Esophagus muscularis mucosa (tissue), 4 donors: ENCODE measurements around the gene S100A12. TPM values are rescaled to one million over a fixed set of nuclear protein-coding genes. Genes with fewer than 3 reads are reported as not detected.

Source experiments
- DNase-seq: peaks from one replicate; pipeline ENCODE4 v3.0.0-alpha.2; 2017; ENCODE audit errors: extremely low spot score
- H3K27ac ChIP-seq, 4 donors: fragments of 200-600 bp; sonication (generic); replicated peaks in 1 of 4; 1 replicate in 3 of 4; 2 replicates in 1 of 4; pipeline ENCODE4 v1.5.1; 2016 to 2019; ENCODE audit warnings: mild to moderate bottlenecking in 1 of 4
- H3K27me3 ChIP-seq, 4 donors: fragments of 200-600 bp; sonication (generic); one replicate each; pipeline versions ENCODE4 v1.5.1 to v1.6.0; 2016 to 2019
- H3K36me3 ChIP-seq, 4 donors: fragments of 200-600 bp; sonication (generic); one replicate each; pipeline ENCODE4 v1.5.1; 2016 to 2019
- H3K4me1 ChIP-seq, 4 donors: fragments of 200-600 bp; sonication (generic); one replicate each; pipeline ENCODE4 v1.5.1; 2016 to 2019
- H3K4me3 ChIP-seq, 4 donors: fragments of 200-600 bp; sonication (generic); 1 replicate in 2 of 4; 2 replicates in 2 of 4; pipeline ENCODE4 v1.5.1; 2016 to 2019; ENCODE audit warnings: mild to moderate bottlenecking in 4 of 4, moderate library complexity in 1 of 4
- H3K9me3 ChIP-seq, 4 donors: fragments of 200-600 bp; sonication (generic); 1 replicate in 3 of 4; 2 replicates in 1 of 4; pipeline ENCODE4 v1.5.1; 2016 to 2019
- EP300 ChIP-seq: sonication (generic); formaldehyde crosslinking; IDR thresholded peaks from one replicate; pipeline ENCODE4 v1.6.1; 2017; ENCODE audit warnings: antibody characterized with exemption
- POLR2A ChIP-seq: fragments of 450-650 bp; IDR thresholded peaks from one replicate; pipeline ENCODE4 v1.6.1; 2017; ENCODE audit warnings: antibody characterized with exemption, moderate library complexity, mild to moderate bottlenecking, low read depth
- POLR2AphosphoS5 ChIP-seq, 2 donors: sonication (generic); formaldehyde crosslinking; IDR thresholded peaks; one replicate each; pipeline ENCODE4 v1.6.1; 2017; ENCODE audit warnings: antibody characterized with exemption in 2 of 2
- WGBS: methylation state at CpG from one replicate; pipeline ENCODE4 v1.1.5; 2018; 5-methylcytosine and 5-hydroxymethylcytosine counted together
- intact Hi-C: fragments of 100-400 bp; cut with DNase I; formaldehyde crosslinking; loops from one replicate; pipeline ENCODE4 v1.15.1; 2023
- total RNA-seq, 4 donors: library from RNA; depleted of rRNA; stranded (reverse); fragments of >200 nt; gene quantifications; one replicate each; pipeline versions ENCODE4 v1.1.0 to v1.2.1, GENCODE V29; 2016
- TF ChIP-seq, protein P1 (sequence below), 3 experiments: fragments of 200-600 bp in 2 of 3; fragments of 450-650 bp in 1 of 3; sonication (generic) in 2 of 3; IDR thresholded peaks; one replicate each; pipeline ENCODE4 v1.5.1; 2017 to 2019; ENCODE audit warnings: antibody characterized with exemption in 3 of 3, mild to moderate bottlenecking in 2 of 3, moderate library complexity in 1 of 3

Gene S100A12
- total RNA-seq, 4 donors from 2014 or later = 33.1 TPM; not detected in 3

DNA sequence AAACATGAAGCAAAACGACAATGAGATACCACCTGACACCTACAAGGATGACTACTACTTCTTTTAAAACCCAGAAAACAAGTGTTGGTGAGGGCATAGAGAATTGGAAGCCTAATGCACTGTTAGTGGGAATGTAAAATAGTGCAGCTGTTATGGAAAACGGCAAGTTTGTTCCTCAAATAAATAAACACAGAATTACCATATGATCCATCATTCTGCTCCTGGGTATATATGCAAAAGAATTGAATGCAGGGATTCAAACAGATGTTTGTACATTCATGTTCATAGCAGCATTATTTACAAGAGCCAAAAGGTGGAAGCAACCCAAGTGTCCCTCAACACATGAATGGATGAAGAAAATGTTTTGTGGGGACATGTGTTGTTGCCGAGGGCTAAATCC is 16.8 kb upstream of the S100A12 start:
- H3K36me3 ChIP-seq = no peaks in the 10 kb centered on the region
- no peaks in the 10 kb centered on the region for H3K4me1 ChIP-seq
- no peaks in the 10 kb centered on the region for H3K9me3 ChIP-seq
- intact Hi-C loops = no loop called here
- no peak overlapping the region for H3K4me3 ChIP-seq
- no peak for TF ChIP-seq EP300
- no peak for TF ChIP-seq POLR2AphosphoS5 (IDR thresholded peaks at IDR 0.05)
- TF ChIP-seq, protein P1, sequence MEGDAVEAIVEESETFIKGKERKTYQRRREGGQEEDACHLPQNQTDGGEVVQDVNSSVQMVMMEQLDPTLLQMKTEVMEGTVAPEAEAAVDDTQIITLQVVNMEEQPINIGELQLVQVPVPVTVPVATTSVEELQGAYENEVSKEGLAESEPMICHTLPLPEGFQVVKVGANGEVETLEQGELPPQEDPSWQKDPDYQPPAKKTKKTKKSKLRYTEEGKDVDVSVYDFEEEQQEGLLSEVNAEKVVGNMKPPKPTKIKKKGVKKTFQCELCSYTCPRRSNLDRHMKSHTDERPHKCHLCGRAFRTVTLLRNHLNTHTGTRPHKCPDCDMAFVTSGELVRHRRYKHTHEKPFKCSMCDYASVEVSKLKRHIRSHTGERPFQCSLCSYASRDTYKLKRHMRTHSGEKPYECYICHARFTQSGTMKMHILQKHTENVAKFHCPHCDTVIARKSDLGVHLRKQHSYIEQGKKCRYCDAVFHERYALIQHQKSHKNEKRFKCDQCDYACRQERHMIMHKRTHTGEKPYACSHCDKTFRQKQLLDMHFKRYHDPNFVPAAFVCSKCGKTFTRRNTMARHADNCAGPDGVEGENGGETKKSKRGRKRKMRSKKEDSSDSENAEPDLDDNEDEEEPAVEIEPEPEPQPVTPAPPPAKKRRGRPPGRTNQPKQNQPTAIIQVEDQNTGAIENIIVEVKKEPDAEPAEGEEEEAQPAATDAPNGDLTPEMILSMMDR (IDR thresholded peaks at IDR 0.05) = no peak
- TF ChIP-seq POLR2A = no peak
- peaks cover 0 to 29% (median 0%) of the 10 kb centered on the region in 4 donors for H3K27me3 ChIP-seq
- WGBS = 61% methylated on average over 3 of the region's 3 CpGs
- DNase-seq = no peak
- no peak overlapping the region for H3K27ac ChIP-seq

DNA sequence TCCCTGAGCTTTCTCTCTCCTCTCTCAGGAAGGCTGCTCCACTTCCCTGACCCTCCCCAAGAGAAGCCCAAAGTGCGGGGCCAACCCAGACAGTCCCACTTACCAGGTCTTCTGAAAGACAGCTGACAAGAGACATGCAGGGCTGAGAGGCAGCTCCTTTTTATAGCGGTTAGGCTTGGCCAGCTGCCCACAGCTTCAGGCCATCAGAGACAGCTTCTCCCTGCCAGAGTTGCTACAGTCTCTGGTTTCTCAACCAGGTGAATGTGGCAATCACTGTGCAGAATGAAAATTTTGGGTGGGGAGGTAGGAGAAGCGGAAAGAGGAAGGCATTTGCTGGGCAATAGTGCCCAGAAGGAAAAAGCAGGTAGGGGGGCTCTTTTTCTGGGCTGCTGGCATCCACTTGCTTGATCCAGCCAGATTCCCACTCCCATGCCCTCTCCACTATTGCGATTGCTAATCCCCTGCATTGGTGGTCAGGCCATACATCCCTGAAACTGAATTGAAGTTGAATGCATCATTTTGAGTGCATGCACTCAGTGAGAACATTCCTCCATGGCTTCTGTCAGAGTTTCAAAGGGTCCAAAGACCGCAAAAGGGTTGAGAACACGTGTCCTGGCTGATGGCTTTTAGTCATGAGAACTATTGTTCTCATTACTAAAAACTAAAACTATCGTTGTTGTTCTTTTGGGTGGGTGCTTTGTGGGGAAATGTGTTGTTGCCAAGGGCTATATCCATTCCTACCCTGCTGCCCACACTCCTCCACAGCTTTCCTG is 15.7 kb upstream of the S100A12 start, which contains the start of gene S100A8:
Gene S100A8, minus strand, starts transcription at position 136 of the 773 bp plus-strand sequence. CDS start 538 bp downstream, outside the sequence.
- 58% methylated on average over 7 of the region's 7 CpGs for WGBS
- DNase-seq = no peak

DNA sequence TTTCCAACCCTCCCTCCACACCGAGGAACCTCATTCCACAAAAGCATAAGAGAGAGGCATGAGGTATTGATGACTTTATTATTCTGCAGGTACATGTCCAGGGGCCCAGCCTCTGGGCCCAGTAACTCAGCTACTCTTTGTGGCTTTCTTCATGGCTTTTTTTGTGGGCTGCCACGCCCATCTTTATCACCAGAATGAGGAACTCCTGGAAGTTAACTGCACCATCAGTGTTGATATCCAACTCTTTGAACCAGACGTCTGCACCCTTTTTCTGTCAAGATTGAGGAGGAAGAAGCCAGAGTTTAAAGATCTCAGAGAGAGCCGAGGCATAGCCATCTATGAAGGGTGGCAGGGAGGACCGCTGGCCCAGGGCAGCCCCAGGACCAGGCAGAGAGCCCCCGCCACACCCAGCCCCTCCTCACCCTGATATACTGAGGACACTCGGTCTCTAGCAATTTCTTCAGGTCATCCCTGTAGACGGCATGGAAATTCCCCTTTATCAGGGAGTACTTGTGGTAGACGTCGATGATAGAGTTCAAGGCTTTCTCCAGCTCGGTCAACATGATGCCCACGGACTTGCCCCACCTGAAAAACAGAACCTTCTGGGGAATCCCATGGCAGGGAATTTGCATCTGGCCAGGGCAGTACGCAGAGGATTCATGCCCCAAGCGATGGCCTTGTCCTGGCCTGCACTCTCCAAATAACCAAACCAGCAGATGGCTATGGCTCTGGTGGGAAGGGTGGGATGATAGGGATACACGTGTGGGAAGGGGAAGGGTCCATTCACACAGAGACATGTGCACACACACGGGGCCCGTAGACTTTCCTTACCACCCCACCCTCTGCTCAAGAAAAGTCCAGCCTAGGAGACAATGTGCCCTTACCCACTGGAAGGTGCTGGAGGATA is 14.8 kb upstream of the S100A12 start:
- H3K36me3 ChIP-seq = no peaks in the 10 kb centered on the region
- peak; percentile 82 for DNase-seq
- H3K4me3 ChIP-seq = peak overlapping the region in 1 of 4 donors; percentile 24
- WGBS = 74% methylated on average over 16 of the region's 17 CpGs
- H3K27me3 ChIP-seq = peaks cover 0 to 25% (median 0%) of the 10 kb centered on the region in 4 donors
- TF ChIP-seq POLR2A (no peak), EP300 (no peak), POLR2AphosphoS5 (IDR thresholded peaks at IDR 0.05) (no peak)
- TF ChIP-seq, protein P1 (IDR thresholded peaks at IDR 0.05) = no peak
- intact Hi-C loops = no loop called here
- H3K4me1 ChIP-seq = no peaks in the 10 kb centered on the region
- no peaks in the 10 kb centered on the region for H3K9me3 ChIP-seq
- no peak overlapping the region for H3K27ac ChIP-seq

More for the DNA sequence above, 15.7 kb upstream of the S100A12 start, which contains the start of gene S100A8:
- Histone ChIP-seq H3K36me3 (no peaks in the 10 kb centered on the region), H3K4me1 (no peaks in the 10 kb centered on the region), H3K27ac (no peak within 1 kb of the TSS), H3K27me3 (peaks cover 0 to 28% (median 0%) of the 10 kb centered on the region in 4 donors), H3K9me3 (no peaks in the 10 kb centered on the region), H3K4me3 (peak within 1 kb of the TSS in 1 of 4 donors; percentile 24)
- intact Hi-C loops = no loop called here
- TF ChIP-seq EP300 (no peak), POLR2A (no peak), POLR2AphosphoS5 (IDR thresholded peaks at IDR 0.05) (peak in 1 of 2 donors; percentile 32)
- TF ChIP-seq, protein P1 (IDR thresholded peaks at IDR 0.05) = no peak

DNA sequence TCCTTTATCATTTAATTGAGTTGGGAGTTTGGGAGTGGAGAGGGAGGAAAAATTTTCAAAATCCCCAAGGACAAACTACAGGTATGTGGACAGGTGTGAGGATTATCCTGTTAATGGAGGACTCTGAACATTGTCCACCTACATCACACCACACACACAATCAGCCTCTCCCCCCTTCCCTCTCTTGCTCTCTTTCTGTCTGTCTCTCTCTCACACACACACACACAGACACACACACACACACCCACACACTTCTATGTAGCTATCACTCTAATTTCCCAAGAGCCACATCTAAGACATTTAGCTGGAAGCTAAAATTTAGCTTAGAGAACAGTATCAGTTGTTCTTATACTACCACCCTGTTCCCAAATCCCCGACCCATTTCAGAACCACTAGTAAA is 14.0 kb upstream of the S100A12 start:
- intact Hi-C loops = no loop called here
- TF ChIP-seq POLR2A (no peak), POLR2AphosphoS5 (IDR thresholded peaks at IDR 0.05) (no peak), EP300 (no peak)
- Histone ChIP-seq H3K4me3 (no peak overlapping the region), H3K4me1 (no peaks in the 10 kb centered on the region), H3K36me3 (no peaks in the 10 kb centered on the region), H3K9me3 (no peaks in the 10 kb centered on the region), H3K27me3 (peaks cover 0 to 20% (median 0%) of the 10 kb centered on the region in 4 donors), H3K27ac (no peak overlapping the region)
- WGBS = 78% methylated on average over 1 of the region's 1 CpG
- DNase-seq = no peak

DNA sequence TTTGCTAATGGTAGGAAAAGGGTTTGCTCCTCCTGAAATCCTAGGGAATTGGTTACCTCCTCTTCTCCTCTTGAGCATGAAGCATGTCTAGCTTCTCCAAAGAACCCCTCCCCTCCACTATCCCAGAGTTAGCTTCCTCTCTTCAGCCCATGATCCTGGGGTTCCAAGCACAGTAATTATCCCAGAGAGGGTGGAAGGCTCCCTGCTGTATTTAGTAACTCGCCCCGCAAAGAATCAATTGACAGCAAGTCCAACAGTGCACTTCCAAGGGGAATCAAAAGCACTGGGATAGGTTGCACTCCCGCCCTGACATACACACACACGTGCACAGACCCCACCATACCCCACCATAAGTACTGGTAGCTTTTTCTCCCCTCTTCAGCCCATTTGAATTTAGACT is 12.4 kb upstream of the S100A12 start:
- 79% methylated on average over 4 of the region's 4 CpGs for WGBS

More for the DNA sequence above, 12.4 kb upstream of the S100A12 start:
- peaks cover 0 to 5% (median 2%) of the 10 kb centered on the region in 4 donors for H3K9me3 ChIP-seq
- H3K4me1 ChIP-seq = no peaks in the 10 kb centered on the region
- H3K4me3 ChIP-seq = no peak overlapping the region
- DNase-seq = peak; percentile 77
- no peak overlapping the region for H3K27ac ChIP-seq
- peaks cover 0 to 24% (median 0%) of the 10 kb centered on the region in 4 donors for H3K27me3 ChIP-seq
- intact Hi-C loops = no loop called here
- TF ChIP-seq POLR2AphosphoS5 (IDR thresholded peaks at IDR 0.05) = no peak
- no peak for TF ChIP-seq EP300
- TF ChIP-seq POLR2A = no peak
- TF ChIP-seq, protein P1 (IDR thresholded peaks at IDR 0.05) = no peak
- H3K36me3 ChIP-seq = no peaks in the 10 kb centered on the region
